K562 (cell line): ENCODE results near the gene PTPRC. TPM values are rescaled to one million over a fixed set of nuclear protein-coding genes. Genes with fewer than 3 reads are reported as not detected.

Source experiments
- DMBX1 ChIP-seq: fragments of 250-450 bp; sonication (Bioruptor Pico); IDR thresholded peaks from 2 replicates; pipeline ENCODE4 v1.8.0; 2022; ENCODE audit warnings: inconsistent platforms, mild to moderate bottlenecking, moderate library complexity, borderline replicate concordance
- MYC ChIP-seq, 2 experiments: fragments of 250-450 bp in 1 of 2; sonication (Bioruptor Pico) in 1 of 2; IDR thresholded peaks; 2 replicates each; pipeline versions ENCODE4 v1.5.1 to v1.6.1; 2012 to 2021; ENCODE audit warnings: low read depth in 2 of 2, borderline replicate concordance in 1 of 2, improper control_type of control experiment in 1 of 2, low read length in 1 of 2, mild to moderate bottlenecking in 1 of 2, moderate library complexity in 1 of 2
- PRDM10 ChIP-seq: fragments of 450-650 bp; IDR thresholded peaks from 2 replicates; pipeline ENCODE4 v1.6.1; 2018; ENCODE audit not compliant: partially characterized antibody
- RAD51 ChIP-seq: fragments of 450-650 bp; IDR thresholded peaks from 2 replicates; pipeline ENCODE4 v1.7.1; 2016; ENCODE audit warnings: low read depth, mild to moderate bottlenecking, borderline replicate concordance
- RCOR1 ChIP-seq, 2 experiments: IDR thresholded peaks; 2 replicates each; pipeline ENCODE4 v1.6.1; 2012; ENCODE audit warnings: low read depth in 2 of 2, low read length in 2 of 2, borderline replicate concordance in 1 of 2, improper control_type of control experiment in 1 of 2
- polyA plus RNA-seq, 8 experiments: library from polyadenylated mRNA; depleted of rRNA in 4 of 8; stranded (reverse) in 5 of 8; unstranded in 3 of 8; fragments of >200 nt; fragmentation: Nextera tagmentation in 2 of 8; fragmentation: Illumina TruSeq in 1 of 8; extraction: Ambion mirVana in 2 of 8; extraction: Trizol in 1 of 8; gene quantifications; 2 replicates each; pipeline versions ENCODE4 v1.2.1 to v1.2.3, GENCODE V29; 2011 to 2014; ENCODE audit warnings: inconsistent platforms in 1 of 8, missing spikeins in 1 of 8
- total RNA-seq, 7 experiments: library from RNA; depleted of rRNA in 6 of 7; stranded (reverse); fragments of >200 nt in 6 of 7; fragmentation: Illumina TruSeq in 2 of 7; extraction: Trizol in 2 of 7; gene quantifications; 2 replicates each; pipeline versions ENCODE4 v1.2.1 to v1.2.3, GENCODE V29; 2011 to 2021; ENCODE audit warnings: low replicate concordance in 1 of 7
- TF ChIP-seq, protein P1 (sequence below): fragments of 450-650 bp; IDR thresholded peaks from 2 replicates; pipeline ENCODE4 v1.6.1; 2016; ENCODE audit warnings: mild to moderate bottlenecking
- TF ChIP-seq, protein P2 (sequence below), 2 experiments: IDR thresholded peaks; 2 replicates each; pipeline ENCODE4 v1.6.1; 2011; ENCODE audit warnings: borderline replicate concordance in 1 of 2, control low read depth in 1 of 2, low read depth in 1 of 2, low read length in 1 of 2, mild to moderate bottlenecking in 1 of 2, mixed read lengths in 1 of 2, moderate library complexity in 1 of 2; ENCODE audit not compliant: insufficient read depth in 1 of 2, insufficient read length in 1 of 2, poor library complexity in 1 of 2, severe bottlenecking in 1 of 2; ENCODE audit errors: extremely low read depth in 1 of 2
- TF ChIP-seq, protein P3 (sequence below): fragments of 450-650 bp; formaldehyde crosslinking; IDR thresholded peaks from 2 replicates; pipeline ENCODE4 v1.4.0; 2020; ENCODE audit warnings: mild to moderate bottlenecking, moderate library complexity
- TF ChIP-seq, protein P4 (sequence below): sonication (generic); formaldehyde crosslinking; IDR thresholded peaks from 2 replicates; pipeline ENCODE4 v1.9.0; 2022; ENCODE audit warnings: mild to moderate bottlenecking, missing genetic modification reagents

PTPRC gene
- total and polyA plus RNA-seq, 9 of the 15 experiments (the other 6 are each of a cell fraction or from before 2014, with no cell fraction given): 7.1 to 107 (median 62.9) TPM

- TF ChIP-seq, protein P1, sequence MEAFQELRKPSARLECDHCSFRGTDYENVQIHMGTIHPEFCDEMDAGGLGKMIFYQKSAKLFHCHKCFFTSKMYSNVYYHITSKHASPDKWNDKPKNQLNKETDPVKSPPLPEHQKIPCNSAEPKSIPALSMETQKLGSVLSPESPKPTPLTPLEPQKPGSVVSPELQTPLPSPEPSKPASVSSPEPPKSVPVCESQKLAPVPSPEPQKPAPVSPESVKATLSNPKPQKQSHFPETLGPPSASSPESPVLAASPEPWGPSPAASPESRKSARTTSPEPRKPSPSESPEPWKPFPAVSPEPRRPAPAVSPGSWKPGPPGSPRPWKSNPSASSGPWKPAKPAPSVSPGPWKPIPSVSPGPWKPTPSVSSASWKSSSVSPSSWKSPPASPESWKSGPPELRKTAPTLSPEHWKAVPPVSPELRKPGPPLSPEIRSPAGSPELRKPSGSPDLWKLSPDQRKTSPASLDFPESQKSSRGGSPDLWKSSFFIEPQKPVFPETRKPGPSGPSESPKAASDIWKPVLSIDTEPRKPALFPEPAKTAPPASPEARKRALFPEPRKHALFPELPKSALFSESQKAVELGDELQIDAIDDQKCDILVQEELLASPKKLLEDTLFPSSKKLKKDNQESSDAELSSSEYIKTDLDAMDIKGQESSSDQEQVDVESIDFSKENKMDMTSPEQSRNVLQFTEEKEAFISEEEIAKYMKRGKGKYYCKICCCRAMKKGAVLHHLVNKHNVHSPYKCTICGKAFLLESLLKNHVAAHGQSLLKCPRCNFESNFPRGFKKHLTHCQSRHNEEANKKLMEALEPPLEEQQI: 0 out of 2 replicates have a peak, but pooled peaks have one; percentile 21
- TF ChIP-seq, protein P2, sequence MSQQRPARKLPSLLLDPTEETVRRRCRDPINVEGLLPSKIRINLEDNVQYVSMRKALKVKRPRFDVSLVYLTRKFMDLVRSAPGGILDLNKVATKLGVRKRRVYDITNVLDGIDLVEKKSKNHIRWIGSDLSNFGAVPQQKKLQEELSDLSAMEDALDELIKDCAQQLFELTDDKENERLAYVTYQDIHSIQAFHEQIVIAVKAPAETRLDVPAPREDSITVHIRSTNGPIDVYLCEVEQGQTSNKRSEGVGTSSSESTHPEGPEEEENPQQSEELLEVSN (IDR thresholded peaks at IDR 0.05; ENCODE audit: borderline replicate concordance in 1 of 2, extremely low read depth in 1 of 2, insufficient read depth in 1 of 2, insufficient read length in 1 of 2, low read depth in 1 of 2, low read length in 1 of 2, poor library complexity in 1 of 2, severe bottlenecking in 1 of 2): no peak
- TF ChIP-seq MYC (IDR thresholded peaks at IDR 0.05; ENCODE audit: low read depth, low read length): 0 out of 2 replicates have a peak, but pooled peaks have one; percentile 30
- no peak for TF ChIP-seq MYC (CRISPR knock-in tag; IDR thresholded peaks at IDR 0.05; ENCODE audit: borderline replicate concordance, low read depth)
- TF ChIP-seq, protein P3, sequence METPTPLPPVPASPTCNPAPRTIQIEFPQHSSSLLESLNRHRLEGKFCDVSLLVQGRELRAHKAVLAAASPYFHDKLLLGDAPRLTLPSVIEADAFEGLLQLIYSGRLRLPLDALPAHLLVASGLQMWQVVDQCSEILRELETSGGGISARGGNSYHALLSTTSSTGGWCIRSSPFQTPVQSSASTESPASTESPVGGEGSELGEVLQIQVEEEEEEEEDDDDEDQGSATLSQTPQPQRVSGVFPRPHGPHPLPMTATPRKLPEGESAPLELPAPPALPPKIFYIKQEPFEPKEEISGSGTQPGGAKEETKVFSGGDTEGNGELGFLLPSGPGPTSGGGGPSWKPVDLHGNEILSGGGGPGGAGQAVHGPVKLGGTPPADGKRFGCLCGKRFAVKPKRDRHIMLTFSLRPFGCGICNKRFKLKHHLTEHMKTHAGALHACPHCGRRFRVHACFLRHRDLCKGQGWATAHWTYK (CRISPR knock-in tag): no peak
- peak; percentile 68; the same call in 1 of the 2 replicates for TF ChIP-seq RAD51
- TF ChIP-seq PRDM10: peak; percentile 26
- peak in 1 of 2 experiments; percentile 24; a peak in 1 of 4 replicates for TF ChIP-seq RCOR1 (IDR thresholded peaks at IDR 0.05; ENCODE audit: borderline replicate concordance in 1 of 2, low read depth in 2 of 2, low read length in 2 of 2)
- TF ChIP-seq, protein P4, sequence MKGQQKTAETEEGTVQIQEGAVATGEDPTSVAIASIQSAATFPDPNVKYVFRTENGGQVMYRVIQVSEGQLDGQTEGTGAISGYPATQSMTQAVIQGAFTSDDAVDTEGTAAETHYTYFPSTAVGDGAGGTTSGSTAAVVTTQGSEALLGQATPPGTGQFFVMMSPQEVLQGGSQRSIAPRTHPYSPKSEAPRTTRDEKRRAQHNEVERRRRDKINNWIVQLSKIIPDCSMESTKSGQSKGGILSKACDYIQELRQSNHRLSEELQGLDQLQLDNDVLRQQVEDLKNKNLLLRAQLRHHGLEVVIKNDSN (CRISPR knock-in tag): peak; percentile 84; the same call in 1 of the 2 replicates
- TF ChIP-seq DMBX1 (CRISPR knock-in tag): peak; percentile 26; the same call in 1 of the 2 replicates
These were observed 24.0 kb downstream of the PTPRC start (continued) for GRCh38 chr1:198662821-198663220.
